Activated CD8-positive, alpha-beta memory T cell treated with anti-CD3 and anti-CD28 coated beads, Interleukin-2, amount 50 U/mL, for 48 hours (primary cell): ENCODE measurements around the gene SCAMP3.
"Not testable (repeated sequence)": the region's sequence is repeated elsewhere in the genome, so short reads cannot be mapped to it uniquely, and the experiment has no call there.

ENCODE experiments used
- DNase-seq: peaks from one replicate; pipeline ENCODE4 v3.0.0-alpha.2; 2020

SCAMP3 gene

GRCh38 chr1:155261852-155262673 is at the start of gene SCAMP3:
Gene SCAMP3 (minus strand): TSS chr1:155262360. CDS start chr1:155262151, 209 bp downstream.
- DNase-seq: peak; percentile 91

DNA sequence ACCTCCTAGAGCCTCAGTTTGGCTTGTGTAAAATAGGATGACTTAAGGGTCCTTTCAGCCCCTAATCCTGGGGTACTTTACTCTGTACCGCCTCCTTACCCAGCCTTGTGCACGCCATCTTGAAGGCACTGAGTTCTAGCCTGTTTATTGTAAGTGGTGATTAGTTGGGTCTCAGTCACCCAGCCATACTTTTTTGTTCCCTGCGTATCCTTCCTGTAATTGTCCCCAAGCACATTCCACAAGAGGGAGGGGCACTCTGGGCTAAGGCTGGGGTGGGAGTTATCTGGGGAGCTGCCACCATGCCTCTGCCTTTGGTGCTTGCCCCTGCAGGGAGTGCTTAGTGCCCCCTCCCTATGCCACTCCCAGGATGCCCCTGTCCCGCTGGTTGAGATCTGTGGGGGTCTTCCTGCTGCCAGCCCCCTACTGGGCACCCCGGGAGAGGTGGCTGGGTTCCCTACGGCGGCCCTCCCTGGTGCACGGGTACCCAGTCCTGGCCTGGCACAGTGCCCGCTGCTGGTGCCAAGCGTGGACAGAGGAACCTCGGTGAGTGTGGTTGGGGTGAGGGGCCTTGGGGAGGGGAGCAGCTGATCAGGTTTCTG is 47.4 kb upstream of the SCAMP3 start:
- DNase-seq: no peak

GRCh38 chr1:155308493-155309422 is 46.6 kb upstream of the SCAMP3 start, which contains the start of gene FDPS:
Gene FDPS (plus strand): TSS chr1:155308866. CDS start chr1:155309790, 924 bp downstream.
- peak; percentile 95 for DNase-seq

DNA sequence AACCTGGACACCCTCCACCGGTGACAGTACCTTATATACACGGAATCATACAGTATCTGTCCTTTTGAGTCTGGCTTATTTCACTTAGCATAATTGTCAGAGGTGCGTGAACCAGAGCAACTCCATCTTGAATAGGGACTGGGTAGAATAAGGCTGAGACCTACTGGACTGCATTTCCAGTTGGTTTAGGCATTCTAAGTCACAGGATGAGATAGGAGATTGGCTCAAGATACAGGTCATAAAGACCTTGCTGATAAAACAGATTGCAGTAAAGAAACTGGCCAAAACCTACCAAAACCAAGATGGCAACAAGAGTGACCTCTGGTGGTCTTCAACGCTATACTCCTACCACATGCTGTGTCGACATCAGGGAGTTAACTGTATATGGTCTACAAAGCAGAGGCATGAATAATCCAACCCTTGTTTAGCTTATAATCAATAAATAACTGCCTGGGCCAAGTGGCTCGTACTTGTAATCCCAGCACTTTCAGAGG is 45.1 kb upstream of the SCAMP3 start:
- no peak for DNase-seq

- DNase-seq: no peak
Observed at GRCh38 chr1:155305881-155306391, 43.8 kb upstream of the SCAMP3 start.

GRCh38 chr1:155304558-155305063 is 42.5 kb upstream of the SCAMP3 start:
- DNase-seq: no peak

DNA sequence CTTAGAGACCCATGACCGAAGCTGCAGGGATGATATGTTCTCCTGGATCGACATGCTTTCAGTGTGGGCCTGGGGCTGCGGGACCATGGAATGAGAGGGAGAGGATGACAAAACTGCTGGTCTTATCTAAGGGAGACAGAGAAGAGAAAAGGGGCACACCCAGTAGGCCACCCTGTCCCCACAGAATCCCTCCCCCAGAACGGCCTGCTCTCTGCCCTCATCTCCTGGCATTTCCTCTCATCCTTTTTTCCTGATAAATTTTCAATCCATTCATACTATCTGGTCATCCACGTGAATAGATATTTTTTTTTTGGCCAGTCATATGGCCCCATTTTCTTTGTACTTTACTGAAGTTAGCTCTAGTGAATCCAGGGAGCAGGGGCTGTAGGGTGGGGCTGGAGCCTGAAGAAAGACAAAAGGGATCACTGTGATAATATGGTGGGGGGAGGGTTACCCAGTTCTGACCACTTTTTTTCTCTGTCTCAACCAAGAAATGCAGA is 39.2 kb upstream of the SCAMP3 start, which contains the start of gene PKLR:
Gene PKLR, minus strand, starts transcription at position 97 of the 500 bp plus-strand sequence. Its CDS starts 43 bp downstream, at position 54.
- no peak for DNase-seq

DNA sequence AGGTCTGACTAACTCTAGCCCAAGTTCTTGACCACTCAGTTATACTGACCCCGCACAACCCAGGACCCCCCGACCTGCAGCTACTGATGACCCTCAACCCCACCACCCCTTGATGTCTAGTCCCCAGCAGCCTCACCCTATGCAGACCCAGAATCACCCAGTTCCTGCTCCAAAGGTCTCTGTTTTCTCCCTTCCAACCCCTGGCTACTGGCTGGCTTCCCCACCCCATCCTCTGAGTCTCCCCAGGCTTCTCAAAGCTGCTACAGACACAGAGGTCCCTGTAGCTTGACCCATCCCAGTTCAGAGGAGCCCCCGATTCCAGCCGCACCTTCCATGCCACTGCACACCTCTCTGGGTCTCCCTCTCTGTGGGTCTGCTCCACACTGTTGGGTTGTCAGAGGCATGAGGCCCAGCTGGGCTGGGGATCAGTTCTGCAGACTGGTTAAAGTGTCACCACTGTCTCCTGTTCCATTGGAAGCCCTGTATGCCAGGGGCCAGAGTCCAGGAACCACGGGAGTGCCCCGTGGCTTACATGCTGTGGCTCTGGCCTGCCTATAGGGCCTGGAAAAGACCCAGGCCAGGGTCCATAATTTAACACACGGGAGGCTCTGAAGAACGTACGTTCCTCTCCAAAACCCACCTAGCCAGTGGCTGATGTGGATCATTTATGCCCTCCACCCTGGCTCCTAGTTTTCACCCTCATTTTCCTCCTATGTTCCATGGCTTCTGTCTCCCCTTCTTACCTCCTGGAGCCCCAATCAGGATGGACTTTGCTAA is 38.6 kb upstream of the SCAMP3 start:
- DNase-seq: no peak

DNA sequence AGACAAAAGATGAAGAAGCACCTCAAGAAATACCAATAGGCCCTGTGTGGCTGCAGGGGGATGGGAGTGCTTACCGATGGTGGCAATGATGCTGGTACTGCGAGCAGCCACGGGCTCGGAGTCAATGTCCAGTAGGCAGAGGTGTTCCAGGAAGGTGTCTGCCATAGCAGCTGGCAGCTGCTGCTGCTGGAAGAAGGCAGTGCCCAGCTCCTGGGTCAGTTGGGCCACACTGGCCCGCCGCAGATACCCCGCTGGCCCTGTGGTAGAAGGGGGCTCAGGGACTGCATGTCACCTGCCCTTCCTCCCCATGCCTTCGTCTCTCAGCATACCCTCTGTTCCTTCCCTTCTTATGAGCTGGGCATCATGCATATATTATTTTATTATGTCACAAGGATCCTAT is 37.9 kb upstream of the SCAMP3 start:
- no peak for DNase-seq

GRCh38 chr1:155297384-155297783 is 35.2 kb upstream of the SCAMP3 start:
- DNase-seq: no peak

GRCh38 chr1:155296661-155297060 is 34.5 kb upstream of the SCAMP3 start:
- no peak for DNase-seq

GRCh38 chr1:155295942-155296267 is 33.7 kb upstream of the SCAMP3 start:
- no peak for DNase-seq

- no peak for DNase-seq
Observed at GRCh38 chr1:155295183-155295941, 33.2 kb upstream of the SCAMP3 start.

- DNase-seq: no peak
Observed at GRCh38 chr1:155294520-155295182, 32.5 kb upstream of the SCAMP3 start.

DNA sequence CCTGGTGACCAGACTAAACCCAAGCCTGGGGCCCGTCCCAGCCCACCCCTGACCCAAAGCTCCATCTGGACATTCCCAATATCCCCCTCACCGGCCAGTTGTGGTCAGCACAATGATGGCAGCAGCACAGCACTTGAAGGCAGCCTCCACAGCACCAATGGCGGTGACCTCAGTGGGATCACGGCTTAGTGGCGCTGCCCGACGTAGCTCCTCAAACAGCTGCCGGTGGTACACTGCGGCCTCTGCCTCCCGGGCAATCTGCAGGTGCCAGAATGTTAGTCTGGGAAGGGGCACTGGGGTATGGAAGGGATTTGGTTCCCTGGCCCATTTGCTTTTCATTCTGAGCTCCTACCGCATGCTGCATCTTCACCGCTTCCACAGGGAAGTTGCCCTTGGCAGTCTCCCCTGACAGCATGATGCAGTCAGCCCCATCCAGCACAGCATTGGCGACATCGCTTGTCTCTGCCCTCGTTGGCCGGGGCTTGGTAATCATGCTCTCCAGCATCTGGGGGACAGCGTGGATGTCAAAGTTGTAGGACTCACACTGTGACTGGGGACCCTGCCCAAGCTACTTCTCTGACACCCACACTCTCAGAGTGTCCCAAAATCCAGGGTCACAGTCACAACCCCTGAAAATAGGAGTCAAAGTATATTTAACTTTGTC is 31.1 kb upstream of the SCAMP3 start:
- no peak for DNase-seq

GRCh38 chr1:155291006-155291405 is 28.8 kb upstream of the SCAMP3 start:
- DNase-seq: not testable (repeated sequence)

DNA sequence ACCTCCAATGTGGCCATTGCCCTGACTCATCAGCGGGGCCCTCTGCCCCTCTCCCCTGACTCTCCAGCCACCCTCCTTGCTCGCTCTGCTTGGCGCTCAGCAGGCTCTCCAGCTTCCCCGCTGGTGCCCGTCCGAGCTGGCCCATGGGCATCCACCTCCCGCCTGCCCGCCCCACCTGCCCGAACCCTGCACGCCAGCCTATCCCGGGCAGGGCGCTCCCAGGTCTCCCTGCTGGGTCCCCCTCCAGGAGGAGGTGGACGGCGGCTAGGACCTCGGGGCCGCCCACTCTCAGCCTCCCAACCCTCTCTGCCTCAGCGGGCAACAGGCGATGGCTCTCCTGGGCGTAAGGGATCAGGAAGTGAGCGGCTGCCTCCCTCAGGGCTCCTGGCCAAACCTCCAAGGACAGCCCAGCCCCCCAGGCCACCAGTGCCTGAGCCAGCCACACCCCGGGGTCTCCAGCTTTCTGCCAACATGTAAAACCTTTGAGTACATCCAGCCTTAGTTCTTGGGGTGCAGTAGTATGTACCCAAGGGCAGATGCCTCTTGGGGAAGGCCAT is 25.9 kb upstream of the SCAMP3 start:
- DNase-seq: no peak

- no peak for DNase-seq
Observed at GRCh38 chr1:155286544-155286943, 24.4 kb upstream of the SCAMP3 start.

- no peak for DNase-seq
Observed at GRCh38 chr1:155285631-155286044, 23.5 kb upstream of the SCAMP3 start.
